Nephron progenitor cell (in vitro differentiated cells): ENCODE data around the gene PGAM5.
"Not testable (repeated sequence)": the region's sequence is repeated elsewhere in the genome, so short reads cannot be mapped to it uniquely, and the experiment has no call there.

ENCODE experiments used
- DNase-seq: peaks from one replicate; pipeline ENCODE4 v3.0.0; 2021
- H3K27ac Mint-ChIP-seq: 2 replicates; pipeline ENCODE4 v1.8.0; 2021; ENCODE audit warnings: mild to moderate bottlenecking, moderate library complexity, mixed read lengths
- H3K27me3 Mint-ChIP-seq: 2 replicates; pipeline ENCODE4 v1.8.0; 2021; ENCODE audit warnings: mild to moderate bottlenecking, low read depth, mixed read lengths; ENCODE audit not compliant: poor library complexity
- H3K36me3 Mint-ChIP-seq: 2 replicates; pipeline ENCODE4 v1.8.0; 2021; ENCODE audit warnings: low read depth, mixed read lengths
- H3K4me1 Mint-ChIP-seq: 2 replicates; pipeline ENCODE4 v1.8.0; 2021; ENCODE audit warnings: mixed read lengths
- H3K4me3 Mint-ChIP-seq: 2 replicates; pipeline ENCODE4 v1.8.0; 2021; ENCODE audit warnings: mild to moderate bottlenecking, moderate library complexity, mixed read lengths
- H3K9me3 Mint-ChIP-seq: 2 replicates; pipeline ENCODE4 v1.8.0; 2021; ENCODE audit warnings: mild to moderate bottlenecking, moderate library complexity, mixed read lengths
- TF ChIP-seq, protein P1 (sequence below): fragments of 200-600 bp; sonication (generic); IDR thresholded peaks from 2 replicates; pipeline ENCODE4 v1.5.0; 2021; ENCODE audit warnings: antibody characterized with exemption

Gene PGAM5

DNA sequence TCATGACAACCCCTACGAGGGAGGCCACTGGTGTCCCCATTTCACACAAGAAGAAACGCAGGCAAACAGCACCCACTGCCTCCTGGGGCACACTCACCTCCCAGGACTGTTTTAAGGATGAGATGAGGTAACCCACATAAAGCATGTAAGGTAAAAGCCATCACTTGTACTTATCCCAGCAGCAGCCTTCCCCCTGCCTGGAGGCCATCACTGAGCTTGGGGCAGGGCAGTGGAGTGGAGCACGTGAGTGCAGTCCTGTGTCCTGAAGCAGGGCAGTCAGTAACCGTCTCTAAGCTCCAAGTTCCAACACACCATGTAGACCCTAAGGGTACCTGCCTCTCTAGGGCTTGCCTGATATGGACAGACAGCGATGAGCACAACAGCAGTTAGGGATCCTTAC is 25.2 kb upstream of the PGAM5 start:
- H3K36me3 Mint-ChIP-seq = peaks cover 44% of the 10 kb centered on the region
- H3K4me1 Mint-ChIP-seq = peaks cover 24% of the 10 kb centered on the region
- H3K27ac Mint-ChIP-seq = peak overlapping the region; percentile 68
- H3K9me3 Mint-ChIP-seq = peaks cover 8% of the 10 kb centered on the region
- DNase-seq = no peak
- H3K27me3 Mint-ChIP-seq = peaks cover 17% of the 10 kb centered on the region
- TF ChIP-seq, protein P1, sequence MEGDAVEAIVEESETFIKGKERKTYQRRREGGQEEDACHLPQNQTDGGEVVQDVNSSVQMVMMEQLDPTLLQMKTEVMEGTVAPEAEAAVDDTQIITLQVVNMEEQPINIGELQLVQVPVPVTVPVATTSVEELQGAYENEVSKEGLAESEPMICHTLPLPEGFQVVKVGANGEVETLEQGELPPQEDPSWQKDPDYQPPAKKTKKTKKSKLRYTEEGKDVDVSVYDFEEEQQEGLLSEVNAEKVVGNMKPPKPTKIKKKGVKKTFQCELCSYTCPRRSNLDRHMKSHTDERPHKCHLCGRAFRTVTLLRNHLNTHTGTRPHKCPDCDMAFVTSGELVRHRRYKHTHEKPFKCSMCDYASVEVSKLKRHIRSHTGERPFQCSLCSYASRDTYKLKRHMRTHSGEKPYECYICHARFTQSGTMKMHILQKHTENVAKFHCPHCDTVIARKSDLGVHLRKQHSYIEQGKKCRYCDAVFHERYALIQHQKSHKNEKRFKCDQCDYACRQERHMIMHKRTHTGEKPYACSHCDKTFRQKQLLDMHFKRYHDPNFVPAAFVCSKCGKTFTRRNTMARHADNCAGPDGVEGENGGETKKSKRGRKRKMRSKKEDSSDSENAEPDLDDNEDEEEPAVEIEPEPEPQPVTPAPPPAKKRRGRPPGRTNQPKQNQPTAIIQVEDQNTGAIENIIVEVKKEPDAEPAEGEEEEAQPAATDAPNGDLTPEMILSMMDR = no peak
- H3K4me3 Mint-ChIP-seq = peak overlapping the region; percentile 75

DNA sequence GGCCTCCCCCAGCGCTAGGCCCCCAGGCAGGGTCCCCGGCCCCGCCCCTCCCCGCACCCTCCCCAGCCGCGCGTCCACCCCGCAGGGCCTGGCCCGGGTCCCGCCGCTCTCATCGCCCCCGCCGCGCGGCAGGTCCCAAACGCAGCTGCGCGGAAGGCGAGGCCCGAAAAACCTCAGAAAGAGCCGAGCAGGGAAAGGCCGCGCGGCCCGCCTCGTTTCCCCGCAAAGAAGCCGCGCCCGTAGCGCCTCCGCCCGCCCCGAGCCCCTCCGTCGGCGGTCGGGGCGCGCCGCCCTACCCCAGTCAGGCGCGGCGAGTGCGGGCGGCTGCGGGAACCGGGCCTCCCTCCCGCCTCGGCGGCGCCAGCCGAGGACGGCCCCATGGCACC is 23.8 kb upstream of the PGAM5 start:
- H3K4me1 Mint-ChIP-seq = peaks cover 24% of the 10 kb centered on the region
- H3K4me3 Mint-ChIP-seq = peak overlapping the region; percentile 79
- peaks cover 17% of the 10 kb centered on the region for H3K27me3 Mint-ChIP-seq
- H3K27ac Mint-ChIP-seq = no peak overlapping the region
- TF ChIP-seq, protein P1 = no peak
- H3K9me3 Mint-ChIP-seq = peaks cover 8% of the 10 kb centered on the region
- peaks cover 31% of the 10 kb centered on the region for H3K36me3 Mint-ChIP-seq
- peak; percentile 72 for DNase-seq

DNA sequence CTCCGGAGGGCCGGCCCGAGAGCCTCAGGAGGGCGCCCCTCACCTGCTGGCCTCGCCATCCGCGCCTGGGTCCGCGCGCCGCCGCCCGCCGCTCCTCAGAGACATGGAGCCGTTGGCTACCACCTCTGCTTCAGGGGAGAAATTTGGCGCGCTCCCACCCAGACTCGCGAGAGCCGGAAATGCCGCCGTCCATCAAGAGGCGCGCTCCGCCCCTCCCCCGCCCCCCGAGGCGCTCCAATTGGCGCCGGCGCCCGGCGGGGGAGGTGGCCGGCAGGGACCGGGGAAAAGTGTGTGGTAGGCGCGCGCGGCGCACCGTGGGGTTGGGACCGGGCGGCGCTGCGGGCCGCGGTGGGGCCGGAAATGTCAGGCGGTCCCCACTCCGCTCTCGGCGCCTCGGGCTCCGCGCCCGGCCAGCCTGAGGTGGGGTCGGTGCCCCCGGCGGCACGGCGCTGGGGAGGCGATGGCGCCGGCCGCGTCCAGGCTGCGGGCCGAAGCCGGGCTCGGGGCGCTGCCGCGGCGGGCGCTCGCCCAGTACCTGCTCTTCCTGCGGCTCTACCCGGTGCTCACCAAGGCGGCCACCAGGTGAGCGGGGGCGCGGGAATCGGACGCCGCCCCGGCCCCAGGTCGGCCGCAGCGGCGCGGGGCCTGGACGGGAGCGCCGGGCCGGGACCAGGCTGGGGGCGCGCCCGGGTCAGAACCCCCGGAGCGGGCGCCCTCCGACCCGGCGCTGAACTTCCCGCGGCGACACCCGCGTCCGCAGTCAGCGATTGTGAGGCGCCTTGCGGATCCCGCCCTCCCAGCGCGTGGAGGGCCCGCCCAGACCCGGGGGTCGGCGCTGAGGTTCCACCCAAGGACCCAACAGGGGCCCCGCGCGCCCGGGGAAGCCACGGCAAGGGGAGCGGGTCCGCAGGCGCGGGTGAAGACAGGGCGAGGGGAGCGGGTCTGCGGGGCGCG is 23.2 kb upstream of the PGAM5 start, which contains the start of the genes POLE and PXMP2:
TSS of gene POLE (minus strand) at position 132 of the 954 bp plus-strand sequence. CDS start at position 105, 27 bp downstream.
TSS of gene PXMP2 (plus strand) at position 377 of the 954 bp plus-strand sequence. CDS start at position 461, 84 bp downstream.
- Mint-ChIP-seq H3K27me3 (peaks cover 17% of the 10 kb centered on the region), H3K4me3 (peak within 1 kb of the TSS; percentile 79), H3K9me3 (peaks cover 8% of the 10 kb centered on the region), H3K4me1 (peaks cover 24% of the 10 kb centered on the region), H3K36me3 (peaks cover 29% of the 10 kb centered on the region), H3K27ac (no peak within 1 kb of the TSS)
- peak; percentile 97 for DNase-seq
- TF ChIP-seq, protein P1 = no peak

DNA sequence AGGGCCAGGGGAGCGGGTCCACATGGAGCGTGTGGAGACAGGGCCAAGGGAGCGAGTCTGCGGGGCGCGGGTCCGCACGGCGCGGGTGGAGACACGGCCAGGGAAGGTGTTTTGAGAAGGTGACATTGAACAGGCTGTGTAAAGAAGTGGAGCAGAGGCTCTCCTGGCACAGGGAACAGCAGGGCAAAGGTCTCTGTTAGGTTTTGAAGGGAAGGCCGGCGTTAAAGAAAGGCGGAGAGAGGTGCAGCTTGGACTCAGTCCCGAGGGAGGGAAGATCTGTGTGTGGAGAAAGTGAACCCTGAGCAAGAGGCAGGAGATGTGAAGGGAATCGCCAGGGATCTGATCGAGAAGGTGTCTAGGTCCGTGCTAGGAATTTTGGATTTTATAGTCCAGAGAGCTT is 21.4 kb upstream of the PGAM5 start:
- peak overlapping the region; percentile 68 for H3K4me3 Mint-ChIP-seq
- DNase-seq = no peak
- TF ChIP-seq, protein P1 = no peak
- H3K9me3 Mint-ChIP-seq = no peaks in the 10 kb centered on the region
- H3K27me3 Mint-ChIP-seq = peaks cover 17% of the 10 kb centered on the region
- peaks cover 24% of the 10 kb centered on the region for H3K4me1 Mint-ChIP-seq
- no peak overlapping the region for H3K27ac Mint-ChIP-seq
- H3K36me3 Mint-ChIP-seq = peaks cover 20% of the 10 kb centered on the region

DNA sequence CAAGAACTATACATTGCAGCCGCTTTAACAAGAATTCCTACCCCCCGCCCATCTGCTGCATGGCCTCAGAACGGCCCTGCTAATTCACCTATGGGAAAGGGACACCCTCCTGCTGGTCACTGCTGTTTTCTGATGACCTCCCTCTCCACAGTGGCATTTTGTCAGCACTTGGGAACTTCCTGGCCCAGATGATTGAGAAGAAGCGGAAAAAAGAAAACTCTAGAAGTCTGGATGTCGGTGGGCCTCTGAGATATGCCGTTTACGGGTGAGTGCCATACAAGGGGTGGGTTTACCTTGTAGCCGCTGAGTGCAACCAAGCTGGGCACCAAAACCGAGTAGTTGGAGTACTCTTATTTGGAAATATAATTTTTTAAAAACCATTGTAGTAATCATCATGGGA is 20.5 kb upstream of the PGAM5 start:
- TF ChIP-seq, protein P1 = no peak
- Mint-ChIP-seq H3K9me3 (no peaks in the 10 kb centered on the region), H3K36me3 (peaks cover 19% of the 10 kb centered on the region), H3K27ac (no peak overlapping the region), H3K4me3 (peak overlapping the region; percentile 68), H3K4me1 (peaks cover 23% of the 10 kb centered on the region), H3K27me3 (peaks cover 19% of the 10 kb centered on the region)
- DNase-seq = no peak

DNA sequence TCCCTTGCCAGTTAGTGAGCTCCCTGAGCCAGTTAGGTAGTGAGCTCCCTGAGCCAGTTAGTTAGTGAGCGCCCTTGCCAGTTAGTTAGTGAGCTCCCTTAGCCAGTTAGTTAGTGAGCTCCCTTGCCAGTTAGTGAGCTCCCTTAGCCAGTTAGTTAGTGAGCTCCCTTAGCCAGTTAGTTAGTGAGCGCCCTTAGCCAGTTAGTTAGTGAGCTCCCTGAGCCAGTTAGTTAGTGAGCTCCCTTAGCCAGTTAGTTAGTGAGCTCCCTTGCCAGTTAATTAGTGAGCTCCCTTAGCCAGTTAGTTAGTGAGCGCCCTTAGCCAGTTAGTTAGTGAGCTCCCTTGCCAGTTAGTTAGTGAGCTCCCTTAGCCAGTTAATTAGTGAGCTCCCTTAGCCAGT is 18.6 kb upstream of the PGAM5 start:
- DNase-seq, H3K27ac Mint-ChIP-seq, H3K9me3 Mint-ChIP-seq, H3K4me3 Mint-ChIP-seq: not testable (repeated sequence)
- Mint-ChIP-seq H3K4me1 (peaks cover 12% of the 10 kb centered on the region), H3K36me3 (peaks cover 20% of the 10 kb centered on the region), H3K27me3 (peaks cover 20% of the 10 kb centered on the region)

DNA sequence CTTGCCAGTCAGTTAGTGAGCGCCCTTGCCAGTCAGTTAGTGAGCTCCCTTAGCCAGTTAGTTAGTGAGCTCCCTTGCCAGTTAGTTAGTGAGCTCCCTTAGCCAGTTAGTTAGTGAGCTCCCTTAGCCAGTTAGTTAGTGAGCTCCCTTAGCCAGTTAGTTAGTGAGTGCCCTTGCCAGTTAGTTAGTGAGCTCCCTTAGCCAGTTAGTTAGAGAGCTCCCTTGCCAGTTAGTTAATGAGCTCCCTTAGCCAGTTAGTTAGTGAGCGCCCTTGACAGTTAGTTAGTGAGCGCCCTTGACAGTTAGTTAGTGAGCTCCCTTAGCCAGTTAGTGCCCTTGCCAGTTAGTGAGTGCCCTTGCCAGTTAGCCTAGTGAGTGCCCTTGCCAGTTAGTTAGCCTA is 15.8 kb upstream of the PGAM5 start:
- H3K27ac Mint-ChIP-seq, H3K27me3 Mint-ChIP-seq, H3K4me3 Mint-ChIP-seq, H3K9me3 Mint-ChIP-seq, H3K4me1 Mint-ChIP-seq, DNase-seq: not testable (repeated sequence)
- H3K36me3 Mint-ChIP-seq = peaks cover 35% of the 10 kb centered on the region
